Left cardiac atrium (tissue), 4 donors: ENCODE measurements around the gene MAML2. TPM values are rescaled to one million over a fixed set of nuclear protein-coding genes. Genes with fewer than 3 reads are reported as not detected.
A peak's percentile ranks its signal among the peaks of the same experiment; 100 is the strongest.
"Not testable (repeated sequence)": the region's sequence is repeated elsewhere in the genome, so short reads cannot be mapped to it uniquely, and the experiment has no call there.

Experiments
- ATAC-seq, 2 donors: fragments of 200-7000 bp; cut with Tn5 transposase; one replicate each; pipeline ENCODE4 v1.9.1; 2020; ENCODE audit warnings: mild to moderate bottlenecking in 2 of 2, moderate library complexity in 2 of 2
- DNase-seq: peaks from one replicate; pipeline ENCODE4 v3.0.0-alpha.2; 2020
- intact Hi-C, 2 donors: fragments of 100-400 bp; cut with DNase I; formaldehyde crosslinking; loops; one replicate each; pipeline versions ENCODE4 v1.14.1 to v1.15.1; 2022 to 2023
- total RNA-seq, 2 donors: library from RNA; stranded (reverse); fragmentation: NEBNext Ultra II Directional; extraction: Animal tissue kit (Norgen Biotek cat#: 25700); gene quantifications; one replicate each; pipeline ENCODE4 v1.2.1, GENCODE V29; 2021
- donor health status: DM: no; HTN: yes; CAD: no.
- donor health status: DM: no; HTN: yes; CAD: no; lungs with severe emphysema.
- donor health status: DM: yes; HTN: yes; CAD: no.
- donor health status: Dilated cardiomyopathy.

MAML2 gene
- total RNA-seq, 2 donors from 2014 or later = 6.8 to 9.3 TPM

DNA sequence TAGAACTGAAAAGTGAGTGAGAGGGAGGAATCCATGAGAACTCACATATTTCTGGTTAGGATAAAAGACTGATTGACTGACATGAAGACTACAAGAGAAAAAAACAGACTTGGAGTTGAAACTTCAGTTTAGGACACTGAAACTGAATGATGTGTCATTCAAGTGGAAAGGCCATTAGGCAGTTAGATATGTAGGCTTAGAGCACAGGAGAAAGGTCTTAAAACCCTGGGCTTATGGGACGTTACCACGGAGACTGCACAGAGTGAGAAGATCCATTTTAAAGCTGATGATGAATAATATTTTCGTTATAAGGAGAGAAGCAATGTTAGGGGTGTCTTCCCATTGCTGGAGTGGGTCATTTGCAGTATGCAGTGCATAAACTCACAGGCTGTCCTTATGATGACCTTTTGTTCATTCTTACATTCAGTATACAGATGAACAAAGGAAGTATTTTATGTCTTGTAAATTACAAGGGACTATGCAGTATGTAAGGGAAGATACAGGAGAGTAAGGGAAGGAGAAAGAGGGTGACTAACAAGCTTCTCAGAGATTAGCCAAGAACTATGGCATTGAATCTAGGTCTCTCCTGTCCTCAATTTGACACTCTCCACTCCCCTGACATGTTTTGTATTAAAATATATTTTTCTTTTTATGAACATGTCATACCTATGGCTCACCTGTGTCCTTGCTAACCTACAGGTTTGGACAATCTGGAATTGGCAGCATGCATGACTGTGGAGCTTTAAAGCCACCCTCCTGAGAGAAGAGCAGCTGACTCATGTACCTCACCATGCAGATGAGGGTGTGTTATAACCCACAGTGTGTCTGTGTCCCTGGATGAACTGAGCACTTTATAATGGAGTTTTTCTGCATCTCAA, 63.7 kb downstream of the MAML2 start:
- ATAC-seq = peak in 1 of 2 donors; percentile 86
- intact Hi-C loops = no loop called here
- DNase-seq = no peak

DNA sequence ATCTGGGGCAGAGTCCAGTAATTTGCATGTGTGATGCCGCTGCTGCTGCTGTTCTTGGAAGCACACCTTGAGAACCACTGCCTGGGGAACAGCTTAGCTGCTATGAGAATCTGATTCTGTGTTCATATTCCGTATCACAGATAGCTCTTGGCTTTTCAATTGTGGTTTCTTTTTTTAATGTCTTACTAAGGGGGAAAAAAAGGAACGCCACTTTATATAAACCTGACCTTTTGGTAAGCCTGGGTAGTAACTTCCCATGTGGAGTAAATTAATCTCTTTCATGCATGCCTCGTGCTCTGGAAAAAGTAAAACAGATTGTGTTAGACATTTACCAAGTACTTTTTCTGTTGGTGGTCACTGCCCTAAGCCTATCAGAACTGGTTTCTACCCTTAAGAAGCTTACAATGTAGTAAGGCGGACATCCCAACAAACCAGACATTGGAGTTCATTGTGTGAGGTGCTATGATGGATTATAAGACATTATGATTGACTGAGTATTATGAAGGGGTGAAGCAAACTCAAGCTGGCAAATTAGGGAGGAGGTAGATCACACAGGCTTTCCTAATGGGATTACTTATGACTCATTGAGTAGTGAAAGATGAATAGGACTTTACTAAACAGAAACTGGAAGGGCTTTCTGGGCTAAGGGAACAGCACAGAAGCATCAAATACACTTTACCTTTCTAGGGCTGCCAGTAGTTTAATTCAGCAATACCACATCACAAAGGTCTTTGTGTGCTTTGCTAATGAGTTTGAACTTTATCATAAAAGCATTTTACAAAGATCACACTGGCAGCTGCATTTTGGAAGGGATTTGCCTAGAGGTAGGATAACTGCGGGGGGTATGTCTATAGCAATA, 64.7 kb downstream of the MAML2 start:
- intact Hi-C loops = no loop called here
- DNase-seq (no peak), ATAC-seq (no peak)

DNA sequence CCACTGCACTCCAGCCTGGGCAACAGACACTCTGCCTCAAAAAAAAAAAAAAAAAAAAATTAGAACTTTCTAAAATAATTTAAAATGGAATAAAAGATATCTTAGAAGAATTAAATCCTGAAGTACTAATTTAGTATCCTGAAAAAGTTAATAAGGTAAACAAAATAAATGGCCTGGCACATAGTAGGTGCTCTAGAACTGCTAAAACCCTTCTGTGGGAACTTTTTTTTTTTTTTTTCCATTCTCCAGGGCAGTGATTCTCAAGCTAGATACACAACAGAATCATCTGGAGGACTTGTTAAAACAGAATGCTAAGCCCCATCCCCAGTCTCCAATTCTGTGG, 65.3 kb downstream of the MAML2 start:
- DNase-seq (no peak), ATAC-seq (no peak)
- intact Hi-C loops = no loop called here

DNA sequence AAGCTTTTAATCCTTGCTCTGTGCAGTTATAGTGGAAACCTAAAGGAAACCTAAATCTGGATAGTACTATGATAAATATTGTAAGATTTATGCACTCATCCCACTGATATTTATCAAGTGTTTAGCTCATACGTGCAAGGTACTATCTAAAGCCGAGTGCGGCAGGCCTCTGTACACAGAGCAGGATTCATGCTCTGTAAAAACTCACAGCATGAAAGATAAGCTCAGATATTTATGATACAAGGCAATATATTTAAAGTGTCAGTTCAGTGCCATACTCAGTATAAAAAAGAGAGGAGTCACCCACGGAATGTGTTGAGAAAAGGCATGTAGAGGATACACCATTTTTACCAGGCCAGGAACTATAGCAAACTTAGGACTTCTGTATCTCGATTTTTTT, 66.2 kb downstream of the MAML2 start:
- intact Hi-C loops = no loop called here
- DNase-seq = no peak
- ATAC-seq = no peak

DNA sequence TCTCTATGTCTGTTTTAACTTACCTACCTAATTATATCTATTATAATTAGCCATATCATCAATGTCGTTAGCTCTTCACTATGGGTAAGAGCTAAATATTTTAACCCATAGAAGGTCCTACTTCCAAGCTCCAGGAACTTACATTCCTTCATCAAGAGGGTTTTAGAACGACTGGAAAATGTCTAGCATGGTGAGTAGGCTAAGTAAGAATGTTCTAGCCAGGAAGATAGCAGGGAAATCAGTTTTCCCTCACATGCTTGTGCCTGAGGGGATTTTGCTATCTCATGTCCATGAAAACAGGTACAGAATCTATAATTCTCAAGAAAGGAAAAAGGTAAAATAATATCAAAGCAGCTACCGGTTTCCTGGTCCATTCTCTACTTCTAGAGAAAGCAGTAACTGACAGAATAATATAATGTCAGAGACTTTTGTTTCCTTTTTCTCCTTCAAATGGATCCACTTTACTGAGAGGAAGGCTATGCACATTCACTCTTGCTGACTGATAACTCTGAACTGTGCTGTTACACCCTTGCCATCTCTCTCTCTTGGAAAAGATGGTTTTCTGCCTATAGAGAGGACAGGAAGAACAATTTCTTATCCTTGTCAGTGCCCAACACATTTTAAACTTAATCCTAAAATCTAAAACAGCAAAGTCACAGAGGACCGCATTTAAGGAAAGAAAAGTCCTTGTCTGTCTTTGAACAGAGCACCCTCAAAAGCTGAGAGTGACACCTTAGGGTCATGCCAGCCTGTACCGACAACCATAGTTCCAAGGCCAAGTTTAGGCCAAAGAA, 67.0 kb downstream of the MAML2 start:
- no peak for ATAC-seq
- intact Hi-C loops = no loop called here
- DNase-seq = no peak

DNA sequence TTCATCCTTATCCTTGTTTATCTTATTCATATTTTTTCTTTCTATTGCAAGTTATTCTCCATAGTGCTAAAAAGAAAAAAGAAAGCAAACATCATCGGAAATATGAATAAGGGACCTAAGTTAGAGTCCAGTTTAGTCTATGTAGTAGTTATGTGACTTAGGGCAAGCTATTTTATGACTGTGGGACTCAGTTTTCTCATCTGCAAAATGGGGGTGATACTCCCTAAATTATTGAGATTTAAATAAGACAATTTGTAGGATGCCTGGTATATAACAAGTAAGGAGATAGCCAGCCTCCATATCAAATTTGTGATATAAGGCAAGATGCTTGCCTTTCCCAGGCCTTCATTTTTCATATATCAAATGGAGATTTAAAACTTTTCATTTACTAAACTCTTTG, 69.5 kb downstream of the MAML2 start:
- intact Hi-C loops = no loop called here
- ATAC-seq (no peak), DNase-seq (no peak)

DNA sequence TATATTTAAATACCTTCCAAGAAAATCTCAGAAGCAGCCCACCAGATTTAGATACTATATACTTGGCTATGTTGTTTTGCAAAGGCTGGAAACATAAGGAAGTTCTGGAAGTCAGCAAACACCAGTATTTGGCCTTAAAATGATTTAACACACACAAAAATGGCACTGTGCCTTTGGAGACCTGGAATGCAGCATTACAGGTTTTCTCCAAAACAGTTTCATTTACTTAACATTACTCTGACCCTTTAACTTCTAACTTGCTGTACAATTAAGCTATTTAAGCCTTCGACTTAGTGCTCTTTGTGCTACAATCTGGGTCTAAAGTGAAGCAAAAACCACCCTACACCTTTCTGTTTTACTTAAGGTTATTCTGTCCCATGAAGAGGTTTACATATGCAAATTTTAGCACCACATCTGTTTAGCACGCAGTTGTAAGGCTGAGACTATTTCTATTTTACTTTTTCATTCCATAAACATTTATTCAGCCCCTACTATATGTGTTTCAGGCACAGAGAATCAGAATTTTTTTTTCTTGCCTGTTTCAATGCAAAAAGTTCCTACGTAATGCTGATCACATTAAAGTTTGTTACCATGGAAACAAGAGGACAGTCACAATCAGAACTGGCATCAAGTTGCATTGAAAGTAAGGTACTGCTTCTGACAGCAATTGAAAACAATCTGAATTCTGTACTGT, 70.3 kb downstream of the MAML2 start:
- intact Hi-C loops = no loop called here
- ATAC-seq = no peak
- no peak for DNase-seq

DNA sequence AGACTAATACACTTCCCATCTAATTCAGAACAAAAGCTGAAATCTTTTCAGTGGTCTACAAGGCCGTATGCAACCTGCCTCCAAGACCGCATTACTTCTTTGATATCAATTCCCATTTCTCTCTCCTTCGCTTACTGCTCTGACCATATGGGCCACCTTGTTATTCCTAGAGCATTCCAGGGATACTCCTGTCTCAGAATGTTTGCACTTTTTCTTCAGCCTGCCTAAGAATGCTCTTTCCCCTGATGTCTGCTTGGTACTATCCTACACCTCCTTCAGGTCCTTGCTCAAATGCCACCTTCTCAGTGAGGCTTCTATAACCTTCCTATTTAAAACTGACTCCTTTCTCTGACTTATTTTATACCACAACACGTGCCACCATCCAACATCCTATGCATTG, 71.2 kb downstream of the MAML2 start:
- no peak for DNase-seq
- intact Hi-C loops = no loop called here
- ATAC-seq = no peak

DNA sequence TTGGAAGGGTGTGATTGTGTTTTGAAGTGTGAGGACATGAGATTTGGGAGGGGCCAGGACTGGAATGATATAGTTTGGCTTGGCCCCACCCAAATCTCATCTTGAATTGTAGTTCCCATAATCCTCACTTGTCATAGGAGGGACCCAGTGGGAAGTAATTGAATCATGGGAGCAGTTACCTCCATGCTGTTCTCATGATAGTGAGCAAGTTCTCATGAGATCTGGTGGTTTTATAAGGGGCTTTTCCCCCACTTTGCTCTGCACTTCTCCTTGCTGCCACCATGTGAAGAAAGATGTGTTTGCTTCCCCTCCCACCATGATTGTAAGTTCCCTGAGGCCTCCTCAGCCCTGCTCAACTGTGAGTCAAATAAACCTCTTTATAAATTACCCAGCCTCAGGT, 71.6 kb downstream of the MAML2 start:
- intact Hi-C loops, DNase-seq, ATAC-seq: not testable (repeated sequence)

DNA sequence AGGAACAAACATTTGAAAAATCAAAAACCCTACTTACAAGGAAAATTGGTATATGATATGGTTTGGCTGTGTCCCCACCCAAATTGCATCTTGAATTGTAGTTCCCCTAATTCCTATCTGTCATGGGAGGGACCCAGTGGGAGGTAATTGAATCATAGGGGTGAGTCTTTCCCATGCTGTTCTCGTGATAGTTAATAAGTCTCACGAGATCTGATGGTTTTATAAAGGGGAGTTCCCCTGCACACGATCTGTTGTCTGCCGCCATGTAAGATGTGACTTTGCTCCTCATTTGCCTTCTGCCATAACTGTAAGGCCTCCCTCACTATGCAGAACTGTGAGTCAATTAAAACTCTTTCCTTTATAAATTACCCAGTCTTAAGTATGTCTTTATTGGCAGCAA, 74.5 kb downstream of the MAML2 start:
- ATAC-seq, intact Hi-C loops, DNase-seq: not testable (repeated sequence)

DNA sequence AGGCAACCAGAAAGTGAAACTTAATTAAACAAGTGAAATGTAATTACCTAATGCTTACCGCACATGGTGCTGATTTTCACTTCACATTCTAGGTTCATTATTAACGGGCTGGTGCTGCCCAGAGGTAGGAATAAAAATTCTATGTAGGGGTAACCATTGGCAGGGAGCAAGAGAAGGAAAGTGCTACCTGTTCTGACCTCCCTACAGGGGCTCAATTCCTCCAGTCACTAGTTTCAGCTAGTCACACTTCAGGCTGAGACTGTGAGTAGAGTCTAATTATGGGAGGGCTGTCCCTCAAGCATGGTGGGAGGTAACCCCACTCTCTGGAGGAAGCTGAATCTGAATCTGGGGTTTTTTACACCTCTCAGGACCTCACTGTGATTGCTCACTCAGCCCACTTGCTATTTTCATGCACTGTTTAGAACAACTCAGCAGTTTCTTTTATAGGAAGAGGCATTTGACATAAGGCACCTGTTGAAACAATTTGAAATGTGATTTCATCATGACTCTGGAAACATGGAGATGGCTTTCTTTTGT, 75.4 kb downstream of the MAML2 start:
- ATAC-seq (peak; percentile 24 to 27), DNase-seq (no peak)
- intact Hi-C loops = no loop called here

DNA sequence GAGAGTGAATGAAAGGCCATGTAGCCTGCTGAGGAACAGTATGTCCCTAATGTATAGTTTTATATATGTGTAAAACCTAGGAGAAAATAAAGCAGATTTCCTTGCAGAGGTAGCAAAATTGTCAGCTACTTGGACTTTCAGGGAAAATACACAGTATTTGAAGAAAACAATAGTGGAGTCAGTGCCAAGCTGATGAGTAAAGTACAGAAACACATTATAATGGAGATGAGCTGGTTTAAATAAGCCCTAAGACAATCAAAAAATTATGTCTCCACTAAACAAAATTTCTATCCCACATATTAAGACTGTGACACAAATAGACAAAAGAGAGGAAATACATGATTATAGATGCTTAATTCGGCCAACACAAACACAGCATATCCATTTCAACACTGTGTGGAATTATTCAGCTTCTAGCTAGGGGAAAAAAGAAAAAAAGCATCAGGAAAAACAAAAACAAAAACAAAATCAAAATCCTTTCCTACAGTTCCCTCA, 75.9 kb downstream of the MAML2 start:
- intact Hi-C loops = no loop called here
- no peak for DNase-seq
- peak in 1 of 2 donors; percentile 8 for ATAC-seq

DNA sequence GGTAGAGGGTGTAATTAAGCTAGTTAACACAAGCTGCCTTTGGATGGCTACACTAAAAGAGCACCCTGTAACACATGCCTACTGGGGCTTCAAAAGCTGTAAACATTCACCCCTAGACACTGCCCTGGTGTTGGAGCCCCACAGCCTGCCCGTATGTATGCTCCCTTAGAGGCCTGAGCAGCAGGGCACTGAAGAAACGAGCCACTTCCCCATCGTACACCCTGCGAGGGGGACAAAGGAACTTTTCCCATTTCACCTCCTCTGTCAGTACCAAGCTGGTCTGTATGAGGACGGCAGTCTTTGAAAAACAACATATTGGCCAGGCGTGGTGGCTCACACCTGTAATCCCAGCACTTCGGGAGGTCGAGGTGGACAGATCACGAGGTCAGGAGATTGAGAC, 77.0 kb downstream of the MAML2 start:
- peak in 1 of 2 donors; percentile 15 for ATAC-seq
- intact Hi-C loops = no loop called here
- no peak for DNase-seq

DNA sequence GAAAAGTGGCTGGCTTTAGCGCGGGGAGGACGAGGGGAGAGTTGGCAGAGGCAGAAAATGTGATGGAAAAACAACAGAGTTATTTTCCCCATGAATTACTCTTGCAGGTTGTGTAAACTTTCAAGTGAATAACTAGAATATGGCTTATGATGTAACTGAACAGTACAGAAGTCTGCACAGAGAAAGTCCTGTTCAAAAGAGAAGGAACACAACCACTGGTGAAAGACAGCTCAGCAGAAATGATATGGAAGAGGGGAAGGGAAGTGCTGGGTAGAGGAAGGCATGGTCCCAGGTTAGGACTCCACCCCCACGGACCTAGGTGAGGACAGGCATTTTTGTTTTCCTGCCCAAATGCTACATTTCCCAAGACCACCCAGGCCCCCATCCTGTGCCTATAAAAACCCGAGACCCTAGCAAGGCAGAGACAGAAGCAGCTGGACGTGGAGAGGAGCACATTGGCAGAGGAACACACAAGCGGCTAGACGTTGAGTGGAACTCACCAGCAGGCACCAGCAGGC, 77.7 kb downstream of the MAML2 start:
- DNase-seq (no peak), ATAC-seq (peak in 1 of 2 donors; percentile 38)
- intact Hi-C loops = no loop called here

DNA sequence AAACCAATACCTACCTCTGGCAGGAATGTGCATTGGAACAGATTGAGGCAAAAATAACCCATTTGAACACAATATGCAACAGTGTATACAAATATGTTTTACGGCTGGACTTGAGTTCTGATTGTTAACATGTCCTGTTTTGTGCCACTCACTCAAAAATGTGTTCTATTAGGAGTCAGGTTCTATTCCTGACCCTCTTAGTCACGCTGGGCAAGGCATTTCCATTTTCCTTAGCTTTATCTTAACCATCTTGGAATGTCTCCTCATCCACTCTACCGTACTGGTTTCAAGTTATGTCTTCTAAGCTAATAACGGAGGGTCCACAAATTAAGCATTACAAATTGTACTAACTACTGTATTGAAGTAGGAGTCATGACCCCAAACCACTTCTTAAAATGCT, 78.6 kb downstream of the MAML2 start:
- no peak for ATAC-seq
- intact Hi-C loops = no loop called here
- DNase-seq = no peak

DNA sequence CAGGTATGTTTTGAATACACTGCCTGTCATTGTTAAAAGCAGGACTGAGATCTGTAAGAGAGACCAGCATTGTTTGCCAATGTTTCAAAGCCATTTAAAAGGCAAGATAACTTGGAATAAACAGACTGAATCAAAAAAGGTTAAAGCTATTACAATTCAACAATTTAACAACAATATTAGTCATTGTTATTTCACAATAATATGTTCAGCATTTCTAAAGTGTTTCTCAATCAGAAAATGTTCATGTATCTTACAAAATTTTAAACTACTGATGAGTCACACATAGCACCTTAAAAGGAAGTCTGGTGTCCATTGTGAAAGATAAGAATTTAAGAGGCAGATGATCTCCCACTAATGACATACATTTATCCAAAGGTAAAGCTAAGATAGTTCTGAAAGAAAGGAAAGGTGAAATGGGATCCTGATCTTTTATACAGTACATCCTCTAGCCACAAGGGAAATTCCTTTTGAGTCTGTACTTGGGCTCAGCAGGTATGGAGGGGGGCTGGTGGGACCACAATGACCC, 79.7 kb downstream of the MAML2 start:
- DNase-seq (no peak), ATAC-seq (peak in 1 of 2 donors; percentile 48)
- intact Hi-C loops = no loop called here

DNA sequence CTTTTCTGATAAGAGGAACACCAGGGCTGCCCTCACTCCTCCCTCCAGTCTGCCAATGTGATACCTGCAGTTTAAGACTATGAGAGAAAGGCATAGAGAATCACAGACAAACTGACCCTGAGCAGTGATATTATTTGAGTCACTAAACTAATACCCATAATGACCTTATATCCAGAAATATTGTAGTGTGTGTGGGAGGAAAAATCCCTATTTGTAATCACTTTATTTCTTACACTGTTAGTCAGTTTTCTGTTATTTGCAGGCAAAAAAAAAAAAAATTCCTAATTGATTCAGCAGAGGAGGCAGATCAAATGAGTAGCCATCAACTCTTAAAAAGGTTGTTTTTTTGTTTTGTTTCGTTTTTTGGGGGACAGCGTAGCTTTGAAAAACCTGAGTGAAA, 82.5 kb downstream of the MAML2 start:
- ATAC-seq = no peak
- DNase-seq = no peak
- intact Hi-C loops = no loop called here

DNA sequence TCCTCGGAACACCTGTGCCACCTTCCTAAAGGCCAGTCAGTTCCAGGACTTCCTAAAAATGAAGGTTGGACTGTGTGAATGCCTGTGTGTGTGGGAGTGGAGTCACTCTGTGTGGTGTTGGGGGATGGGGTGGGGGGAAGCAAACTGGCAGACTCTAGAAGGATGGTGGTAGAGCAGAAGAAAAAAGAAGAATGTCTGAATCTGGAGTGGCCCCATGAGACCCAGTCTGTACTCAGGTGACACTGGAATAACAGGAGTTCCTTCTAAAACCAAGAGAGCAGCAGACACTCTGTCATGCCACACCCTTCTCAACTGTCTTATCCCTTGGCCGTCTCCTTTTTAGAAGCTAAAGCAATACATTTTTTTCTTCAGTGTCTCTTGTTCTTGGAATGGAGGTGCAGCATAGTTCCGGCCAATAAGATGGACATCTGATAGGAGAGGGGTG, 82.9 kb downstream of the MAML2 start:
- no peak for ATAC-seq
- no peak for DNase-seq
- intact Hi-C loops = no loop called here
